ENCODE results near the gene THSD1.

THSD1 gene

GRCh38 chr13:52394586-52394985 lies 11.4 kb downstream of the THSD1 start:
- in situ Hi-C loops (cut with MboI; ENCODE audit: low sequenced_read_pairs, unreplicated experiment): no loop called here
- TF ChIP-seq, protein P1, sequence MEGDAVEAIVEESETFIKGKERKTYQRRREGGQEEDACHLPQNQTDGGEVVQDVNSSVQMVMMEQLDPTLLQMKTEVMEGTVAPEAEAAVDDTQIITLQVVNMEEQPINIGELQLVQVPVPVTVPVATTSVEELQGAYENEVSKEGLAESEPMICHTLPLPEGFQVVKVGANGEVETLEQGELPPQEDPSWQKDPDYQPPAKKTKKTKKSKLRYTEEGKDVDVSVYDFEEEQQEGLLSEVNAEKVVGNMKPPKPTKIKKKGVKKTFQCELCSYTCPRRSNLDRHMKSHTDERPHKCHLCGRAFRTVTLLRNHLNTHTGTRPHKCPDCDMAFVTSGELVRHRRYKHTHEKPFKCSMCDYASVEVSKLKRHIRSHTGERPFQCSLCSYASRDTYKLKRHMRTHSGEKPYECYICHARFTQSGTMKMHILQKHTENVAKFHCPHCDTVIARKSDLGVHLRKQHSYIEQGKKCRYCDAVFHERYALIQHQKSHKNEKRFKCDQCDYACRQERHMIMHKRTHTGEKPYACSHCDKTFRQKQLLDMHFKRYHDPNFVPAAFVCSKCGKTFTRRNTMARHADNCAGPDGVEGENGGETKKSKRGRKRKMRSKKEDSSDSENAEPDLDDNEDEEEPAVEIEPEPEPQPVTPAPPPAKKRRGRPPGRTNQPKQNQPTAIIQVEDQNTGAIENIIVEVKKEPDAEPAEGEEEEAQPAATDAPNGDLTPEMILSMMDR (IDR thresholded peaks at IDR 0.05; ENCODE audit: borderline replicate concordance, control extremely low read depth, extremely low read depth, insufficient read depth, missing control alignments): no peak

GRCh38 chr13:52393572-52394357 lies 12.2 kb downstream of the THSD1 start:
- no peak for DNase-seq (ENCODE audit: low spot score)
- in situ Hi-C loops (cut with MboI; ENCODE audit: low sequenced_read_pairs, unreplicated experiment): no loop called here
- TF ChIP-seq, protein P1 (IDR thresholded peaks at IDR 0.05; ENCODE audit: borderline replicate concordance, control extremely low read depth, extremely low read depth, insufficient read depth, missing control alignments): no peak

More at GRCh38 chr13:52394586-52394985, 11.4 kb downstream of the THSD1 start:
- no peak for DNase-seq (ENCODE audit: low spot score)

- in situ Hi-C loops (cut with MboI; ENCODE audit: low sequenced_read_pairs, unreplicated experiment): no loop called here
- no peak for DNase-seq (ENCODE audit: low spot score)
- TF ChIP-seq, protein P1 (IDR thresholded peaks at IDR 0.05; ENCODE audit: borderline replicate concordance, control extremely low read depth, extremely low read depth, insufficient read depth, missing control alignments): no peak
These were observed 18.3 kb downstream of the THSD1 start for GRCh38 chr13:52387721-52388120.

DNA sequence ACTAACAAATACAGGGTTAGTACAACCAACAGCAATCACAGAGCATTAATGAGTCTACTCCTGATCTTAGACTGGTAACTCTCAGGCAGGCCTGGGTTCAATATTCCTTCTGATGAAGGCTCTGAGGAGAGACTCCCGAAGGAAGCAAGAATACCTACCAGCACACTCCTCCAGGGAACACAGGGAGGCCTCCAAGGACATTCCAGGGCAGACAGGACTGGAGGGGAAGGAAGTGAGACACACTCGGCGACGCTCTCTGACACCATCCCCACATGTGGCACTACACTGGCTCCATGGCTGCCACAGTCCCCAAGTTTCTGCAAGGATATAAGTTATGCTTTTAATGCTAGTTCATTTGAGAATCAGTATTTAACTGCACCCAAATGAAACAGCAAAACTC lies 20.1 kb downstream of the THSD1 start:
- TF ChIP-seq, protein P1 (IDR thresholded peaks at IDR 0.05; ENCODE audit: borderline replicate concordance, control extremely low read depth, extremely low read depth, insufficient read depth, missing control alignments): no peak
- in situ Hi-C loops (cut with MboI; ENCODE audit: low sequenced_read_pairs, unreplicated experiment): no loop called here
- DNase-seq (ENCODE audit: low spot score): no peak

DNA sequence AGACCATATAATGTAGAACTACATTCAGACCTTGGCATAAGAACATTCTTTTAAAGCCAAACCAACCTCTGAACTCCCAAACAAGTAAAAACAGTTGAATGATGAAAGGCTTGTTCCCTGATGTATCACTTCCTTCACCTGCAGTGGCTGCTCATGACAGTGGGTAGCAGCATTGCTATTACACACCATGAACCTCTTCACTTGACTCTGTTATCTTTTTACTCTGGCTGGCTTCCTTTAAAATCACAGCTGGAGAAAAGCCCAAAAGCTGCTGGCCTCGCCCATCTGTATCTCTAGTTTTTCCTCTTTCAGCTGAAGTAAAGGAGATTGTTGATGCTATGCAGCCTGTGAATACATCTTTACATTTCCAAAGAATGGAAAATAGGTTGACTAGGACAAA lies 22.6 kb downstream of the THSD1 start:
- no peak for DNase-seq (ENCODE audit: low spot score)
- in situ Hi-C loops (cut with MboI; ENCODE audit: low sequenced_read_pairs, unreplicated experiment): no loop called here
- TF ChIP-seq, protein P1 (IDR thresholded peaks at IDR 0.05; ENCODE audit: borderline replicate concordance, control extremely low read depth, extremely low read depth, insufficient read depth, missing control alignments): no peak

DNA sequence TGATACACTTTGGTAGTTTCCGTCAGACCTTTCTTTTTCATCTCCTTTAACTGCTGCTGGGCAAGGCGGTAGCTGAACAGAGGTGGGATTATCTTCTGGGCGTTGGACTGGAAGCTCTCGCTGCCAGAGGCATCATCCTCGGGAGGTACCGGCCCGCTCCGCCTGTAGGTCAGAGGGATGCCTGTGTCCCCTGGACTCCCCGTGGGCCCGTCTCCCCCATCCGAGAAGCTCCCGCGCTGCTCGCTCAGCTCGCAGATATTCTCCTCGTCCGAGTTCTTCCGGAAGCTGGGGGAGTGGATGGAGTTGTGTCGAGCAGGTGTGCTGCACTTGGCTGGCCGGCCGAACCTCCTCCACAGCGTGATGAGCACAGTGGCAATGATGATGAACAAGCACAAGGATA lies 27.7 kb downstream of the THSD1 start:
- DNase-seq (ENCODE audit: low spot score): no peak
- TF ChIP-seq, protein P1 (IDR thresholded peaks at IDR 0.05; ENCODE audit: borderline replicate concordance, control extremely low read depth, extremely low read depth, insufficient read depth, missing control alignments): no peak
- in situ Hi-C loops (cut with MboI; ENCODE audit: low sequenced_read_pairs, unreplicated experiment): no loop called here

Measured in GM13976 (cell line).